ENCODE data around the gene DCP1B.

GRCh38 chr12:2039034-2039433 is 34.8 kb upstream of the DCP1B start:
- TF ChIP-seq KDM1A (IDR thresholded peaks at IDR 0.05; ENCODE audit: low read depth) (no peak), SMC3 (IDR thresholded peaks at IDR 0.05) (no peak), EP300 (IDR thresholded peaks at IDR 0.05) (no peak), REST (IDR thresholded peaks at IDR 0.05) (no peak), ESRRA (IDR thresholded peaks at IDR 0.05; ENCODE audit: borderline replicate concordance, low read length) (no peak)
- TF ChIP-seq, protein P1, sequence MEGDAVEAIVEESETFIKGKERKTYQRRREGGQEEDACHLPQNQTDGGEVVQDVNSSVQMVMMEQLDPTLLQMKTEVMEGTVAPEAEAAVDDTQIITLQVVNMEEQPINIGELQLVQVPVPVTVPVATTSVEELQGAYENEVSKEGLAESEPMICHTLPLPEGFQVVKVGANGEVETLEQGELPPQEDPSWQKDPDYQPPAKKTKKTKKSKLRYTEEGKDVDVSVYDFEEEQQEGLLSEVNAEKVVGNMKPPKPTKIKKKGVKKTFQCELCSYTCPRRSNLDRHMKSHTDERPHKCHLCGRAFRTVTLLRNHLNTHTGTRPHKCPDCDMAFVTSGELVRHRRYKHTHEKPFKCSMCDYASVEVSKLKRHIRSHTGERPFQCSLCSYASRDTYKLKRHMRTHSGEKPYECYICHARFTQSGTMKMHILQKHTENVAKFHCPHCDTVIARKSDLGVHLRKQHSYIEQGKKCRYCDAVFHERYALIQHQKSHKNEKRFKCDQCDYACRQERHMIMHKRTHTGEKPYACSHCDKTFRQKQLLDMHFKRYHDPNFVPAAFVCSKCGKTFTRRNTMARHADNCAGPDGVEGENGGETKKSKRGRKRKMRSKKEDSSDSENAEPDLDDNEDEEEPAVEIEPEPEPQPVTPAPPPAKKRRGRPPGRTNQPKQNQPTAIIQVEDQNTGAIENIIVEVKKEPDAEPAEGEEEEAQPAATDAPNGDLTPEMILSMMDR (IDR thresholded peaks at IDR 0.05) = no peak
